Calu3 (cell line): Measurements from ENCODE around the gene REG1B. TPM values are rescaled to one million over a fixed set of nuclear protein-coding genes. Genes with fewer than 3 reads are reported as not detected.

Source experiments
- BruUV-seq: library from RNA; stranded (reverse); fragments of 400-500 nt; replicated peaks from 2 replicates; lab custom pipeline; 2021; lab: Mats Ljungman, UMichigan
- CTCF ChIA-PET: fragments of 300-600 bp; sonication (Branson Sonifier 250); formaldehyde crosslinking; loops from one replicate; lab custom pipeline; 2022; ENCODE audit warnings: antibody characterized with exemption; lab: Charles Lee
- DNase-seq: peaks from one replicate; pipeline ENCODE4 v3.0.0; 2022
- H3K27ac Mint-ChIP-seq: one replicate; pipeline ENCODE4 v1.8.0; 2022; ENCODE audit warnings: mixed read lengths; ENCODE audit not compliant: unreplicated experiment
- H3K27me3 Mint-ChIP-seq: one replicate; pipeline ENCODE4 v1.8.0; 2022; ENCODE audit warnings: mixed read lengths; ENCODE audit not compliant: unreplicated experiment
- H3K36me3 Mint-ChIP-seq: one replicate; pipeline ENCODE4 v1.8.0; 2022; ENCODE audit warnings: mild to moderate bottlenecking, moderate library complexity, mixed read lengths; ENCODE audit not compliant: insufficient read depth, unreplicated experiment
- H3K4me1 Mint-ChIP-seq: one replicate; pipeline ENCODE4 v1.8.0; 2022; ENCODE audit warnings: mild to moderate bottlenecking, low read depth, mixed read lengths; ENCODE audit not compliant: unreplicated experiment
- H3K4me3 Mint-ChIP-seq: one replicate; pipeline ENCODE4 v1.8.0; 2022; ENCODE audit warnings: mild to moderate bottlenecking, low read depth, moderate library complexity, mixed read lengths; ENCODE audit not compliant: unreplicated experiment
- H3K9me3 Mint-ChIP-seq: one replicate; pipeline ENCODE4 v1.8.0; 2022; ENCODE audit warnings: low read depth, mixed read lengths; ENCODE audit not compliant: unreplicated experiment
- CTCF ChIP-seq: fragments of 200-600 bp; IDR thresholded peaks from one replicate; pipeline ENCODE4 v1.8.0; 2022; ENCODE audit warnings: antibody characterized with exemption; ENCODE audit not compliant: unreplicated experiment
- intact Hi-C: fragments of 100-400 bp; cut with micrococcal nuclease; formaldehyde crosslinking; loops from one replicate; pipeline ENCODE4 v1.10.0; 2022; ENCODE audit not compliant: unreplicated experiment
- total RNA-seq: library from RNA; stranded (reverse); gene quantifications from 2 replicates; pipeline ENCODE4 v1.2.3, GENCODE V29; 2022

Gene REG1B
- total RNA-seq, 1 experiment from 2014 or later, result not detected

- TF ChIP-seq CTCF, result no peak
- H3K4me1 Mint-ChIP-seq, result no peaks in the 10 kb centered on the region
- no peaks in the 10 kb centered on the region for H3K27me3 Mint-ChIP-seq
- no peaks in the 10 kb centered on the region for H3K9me3 Mint-ChIP-seq
- no peak overlapping the region for H3K4me3 Mint-ChIP-seq
- H3K27ac Mint-ChIP-seq, result no peak overlapping the region
- H3K36me3 Mint-ChIP-seq, result no peaks in the 10 kb centered on the region
- no TSS peak for BruUV-seq
- intact Hi-C loops, result loop anchor here (5.0 to 10.0 kb wide), 2 partner anchors 177 to 835 kb away; no protein-coding TSS in a partner anchor
- CTCF ChIA-PET, result no interaction called here
- DNase-seq, result no peak
Observed at GRCh38 chr2:79039944-79040343, 47.8 kb downstream of the REG1B start.

Other genes with a start within 250 kb of the REG1B start
- not detected in 2 replicates for gene REG3G, start 62.3 kb downstream of the REG1B start, total RNA-seq
- not detected in 2 replicates for gene REG1A, start 32.5 kb upstream of the REG1B start, total RNA-seq
- gene REG3A, start 71.8 kb upstream of the REG1B start, total RNA-seq, result not detected in 2 replicates